HEK293T (cell line): Measurements from ENCODE around the gene SDHA.

Experiments used
- ARNT ChIP-seq: fragments of 450-650 bp; IDR thresholded peaks from 2 replicates; pipeline ENCODE4 v1.6.1; 2017; ENCODE audit warnings: mild to moderate bottlenecking
- BHLHE40 ChIP-seq: fragments of 450-650 bp; IDR thresholded peaks from 2 replicates; pipeline ENCODE4 v1.6.1; 2016; ENCODE audit warnings: mild to moderate bottlenecking, moderate library complexity, borderline replicate concordance
- FOXK2 ChIP-seq: fragments of 450-650 bp; IDR thresholded peaks from 2 replicates; pipeline ENCODE4 v1.6.1; 2016; ENCODE audit warnings: mild to moderate bottlenecking
- SP1 ChIP-seq: fragments of 450-650 bp; IDR thresholded peaks from 2 replicates; pipeline ENCODE4 v1.6.1; 2017

DNA sequence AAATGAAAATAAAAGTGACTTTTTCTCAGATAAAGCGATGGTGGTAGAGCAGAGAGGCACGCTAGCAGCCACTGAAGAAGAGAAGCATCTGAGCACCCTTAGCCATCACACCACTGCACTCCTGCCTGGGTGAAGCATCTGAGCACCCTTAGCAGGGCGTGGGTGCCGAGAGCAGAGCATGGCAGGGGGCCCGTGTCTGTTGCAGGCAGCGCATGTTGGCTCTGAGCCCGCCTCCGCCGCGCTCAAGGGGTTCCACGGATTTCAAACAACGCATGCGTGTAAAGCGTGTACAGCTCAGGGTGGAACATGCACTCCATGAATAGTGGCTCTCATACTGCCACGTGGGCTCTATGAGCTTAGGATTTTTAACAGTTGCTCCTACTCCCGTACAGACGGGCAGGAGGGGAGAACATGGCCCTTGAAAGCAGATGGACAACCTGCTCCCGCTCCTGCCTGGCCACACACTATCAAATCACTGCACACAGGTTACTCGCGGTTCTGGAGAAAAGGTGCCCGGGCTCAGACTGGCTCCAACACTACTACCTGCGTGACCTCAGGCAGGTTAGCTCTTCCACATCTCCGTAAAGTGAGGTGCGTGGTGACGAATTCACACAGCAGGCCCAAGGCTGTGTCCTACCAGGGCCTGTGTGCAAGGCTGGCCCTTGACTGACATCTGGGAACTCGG is 14.7 kb upstream of the SDHA start:
- TF ChIP-seq ARNT (no peak), FOXK2 (no peak), BHLHE40 (no peak), SP1 (no peak)
